Measurements from ENCODE around the gene MISP. TPM values are rescaled to one million over a fixed set of nuclear protein-coding genes. Genes with fewer than 3 reads are reported as not detected.

Gene MISP
- total RNA-seq, 1 experiment from 2014 or later, result 0.70 TPM

DNA sequence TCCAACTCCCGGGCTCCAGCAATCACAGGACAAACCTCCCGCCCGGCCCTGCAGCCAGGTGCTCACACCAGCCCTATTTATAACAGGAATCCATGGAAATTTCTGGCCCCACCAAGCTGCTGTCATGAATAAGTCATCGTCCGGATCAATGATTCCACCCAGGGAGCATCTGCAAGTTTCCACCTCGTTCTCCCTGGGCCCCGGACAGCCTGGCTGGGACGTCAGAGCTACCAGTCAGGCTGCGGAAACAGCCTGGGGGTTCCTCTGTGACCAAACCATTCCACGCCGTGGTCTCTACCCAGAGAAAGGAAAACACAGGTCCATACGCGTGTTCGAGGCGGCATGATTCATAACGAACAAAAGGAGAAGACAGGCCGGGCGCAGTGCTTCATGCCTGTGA lies 25.6 kb downstream of the MISP start:
- ATAC-seq (no peak), DNase-seq (ENCODE audit: low spot score) (no peak)
- Mint-ChIP-seq H3K9me3 (no peaks in the 10 kb centered on the region), H3K4me3 (no peak overlapping the region), H3K4me1 (peaks cover 6% of the 10 kb centered on the region), H3K27ac (no peak overlapping the region), H3K27me3 (ENCODE audit: low read depth) (no peaks in the 10 kb centered on the region), H3K36me3 (no peaks in the 10 kb centered on the region)
- CTCF ChIA-PET, result no interaction called here
- TF ChIP-seq, protein P1, sequence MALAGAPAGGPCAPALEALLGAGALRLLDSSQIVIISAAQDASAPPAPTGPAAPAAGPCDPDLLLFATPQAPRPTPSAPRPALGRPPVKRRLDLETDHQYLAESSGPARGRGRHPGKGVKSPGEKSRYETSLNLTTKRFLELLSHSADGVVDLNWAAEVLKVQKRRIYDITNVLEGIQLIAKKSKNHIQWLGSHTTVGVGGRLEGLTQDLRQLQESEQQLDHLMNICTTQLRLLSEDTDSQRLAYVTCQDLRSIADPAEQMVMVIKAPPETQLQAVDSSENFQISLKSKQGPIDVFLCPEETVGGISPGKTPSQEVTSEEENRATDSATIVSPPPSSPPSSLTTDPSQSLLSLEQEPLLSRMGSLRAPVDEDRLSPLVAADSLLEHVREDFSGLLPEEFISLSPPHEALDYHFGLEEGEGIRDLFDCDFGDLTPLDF (CRISPR knock-in tag; IDR thresholded peaks at IDR 0.05), result no peak
- TF ChIP-seq NFYB (CRISPR knock-in tag; conservative IDR thresholded peaks at IDR 0.05; ENCODE audit: low read depth) (no peak), NFE2L1 (CRISPR knock-in tag; IDR thresholded peaks at IDR 0.05) (no peak)
- TF ChIP-seq, protein P2, sequence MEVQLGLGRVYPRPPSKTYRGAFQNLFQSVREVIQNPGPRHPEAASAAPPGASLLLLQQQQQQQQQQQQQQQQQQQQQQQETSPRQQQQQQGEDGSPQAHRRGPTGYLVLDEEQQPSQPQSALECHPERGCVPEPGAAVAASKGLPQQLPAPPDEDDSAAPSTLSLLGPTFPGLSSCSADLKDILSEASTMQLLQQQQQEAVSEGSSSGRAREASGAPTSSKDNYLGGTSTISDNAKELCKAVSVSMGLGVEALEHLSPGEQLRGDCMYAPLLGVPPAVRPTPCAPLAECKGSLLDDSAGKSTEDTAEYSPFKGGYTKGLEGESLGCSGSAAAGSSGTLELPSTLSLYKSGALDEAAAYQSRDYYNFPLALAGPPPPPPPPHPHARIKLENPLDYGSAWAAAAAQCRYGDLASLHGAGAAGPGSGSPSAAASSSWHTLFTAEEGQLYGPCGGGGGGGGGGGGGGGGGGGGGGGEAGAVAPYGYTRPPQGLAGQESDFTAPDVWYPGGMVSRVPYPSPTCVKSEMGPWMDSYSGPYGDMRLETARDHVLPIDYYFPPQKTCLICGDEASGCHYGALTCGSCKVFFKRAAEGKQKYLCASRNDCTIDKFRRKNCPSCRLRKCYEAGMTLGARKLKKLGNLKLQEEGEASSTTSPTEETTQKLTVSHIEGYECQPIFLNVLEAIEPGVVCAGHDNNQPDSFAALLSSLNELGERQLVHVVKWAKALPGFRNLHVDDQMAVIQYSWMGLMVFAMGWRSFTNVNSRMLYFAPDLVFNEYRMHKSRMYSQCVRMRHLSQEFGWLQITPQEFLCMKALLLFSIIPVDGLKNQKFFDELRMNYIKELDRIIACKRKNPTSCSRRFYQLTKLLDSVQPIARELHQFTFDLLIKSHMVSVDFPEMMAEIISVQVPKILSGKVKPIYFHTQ (CRISPR knock-in tag; IDR thresholded peaks at IDR 0.05), result no peak
- POLR2A ChIA-PET, result interaction anchor here (0.7 kb wide), 1 partner anchor 10 kb away, joined by 3 read pairs; no protein-coding TSS in a partner anchor

DNA sequence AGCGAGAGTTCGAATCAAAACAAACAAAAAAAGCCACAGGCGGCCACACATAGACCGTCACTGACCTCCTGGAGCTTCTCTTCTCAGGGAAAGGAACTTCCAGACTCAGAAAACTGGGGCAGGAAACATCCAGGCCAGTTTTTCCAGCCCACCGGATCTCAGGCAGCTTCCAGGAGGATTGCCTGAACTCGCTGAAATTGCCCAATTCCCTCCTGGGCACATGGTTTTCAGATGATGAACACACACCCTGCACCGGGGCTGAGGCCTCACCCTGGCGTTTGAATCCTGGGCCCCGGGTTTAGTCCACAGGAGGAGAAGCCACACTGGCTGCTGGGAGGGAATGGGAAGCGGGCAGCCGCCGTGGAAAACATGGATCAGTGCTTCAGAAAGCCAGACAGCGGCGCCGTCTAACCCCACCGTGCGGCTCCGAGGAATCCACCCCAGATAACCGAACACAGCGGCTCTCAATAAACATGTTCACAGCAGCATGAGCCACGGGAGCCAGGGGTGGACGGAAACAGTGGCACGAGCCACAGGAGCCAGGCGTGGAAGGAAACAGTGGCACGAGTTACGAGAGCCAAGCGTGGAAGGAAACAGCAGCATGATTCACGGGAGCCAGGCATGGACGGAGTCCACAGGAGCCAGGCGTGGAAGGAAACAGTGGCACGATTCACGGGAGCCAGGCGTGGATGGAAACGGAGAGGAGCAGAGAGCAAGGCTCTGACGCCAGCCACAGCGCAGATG lies 28.2 kb downstream of the MISP start:
- Mint-ChIP-seq H3K4me3 (no peak overlapping the region), H3K4me1 (peaks cover 24% of the 10 kb centered on the region), H3K27ac (no peak overlapping the region), H3K9me3 (no peaks in the 10 kb centered on the region), H3K36me3 (no peaks in the 10 kb centered on the region), H3K27me3 (ENCODE audit: low read depth) (no peaks in the 10 kb centered on the region)
- ATAC-seq (no peak), DNase-seq (ENCODE audit: low spot score) (no peak)
- ChIA-PET POLR2A (no interaction called here), CTCF (no interaction called here)
- TF ChIP-seq, protein P3, sequence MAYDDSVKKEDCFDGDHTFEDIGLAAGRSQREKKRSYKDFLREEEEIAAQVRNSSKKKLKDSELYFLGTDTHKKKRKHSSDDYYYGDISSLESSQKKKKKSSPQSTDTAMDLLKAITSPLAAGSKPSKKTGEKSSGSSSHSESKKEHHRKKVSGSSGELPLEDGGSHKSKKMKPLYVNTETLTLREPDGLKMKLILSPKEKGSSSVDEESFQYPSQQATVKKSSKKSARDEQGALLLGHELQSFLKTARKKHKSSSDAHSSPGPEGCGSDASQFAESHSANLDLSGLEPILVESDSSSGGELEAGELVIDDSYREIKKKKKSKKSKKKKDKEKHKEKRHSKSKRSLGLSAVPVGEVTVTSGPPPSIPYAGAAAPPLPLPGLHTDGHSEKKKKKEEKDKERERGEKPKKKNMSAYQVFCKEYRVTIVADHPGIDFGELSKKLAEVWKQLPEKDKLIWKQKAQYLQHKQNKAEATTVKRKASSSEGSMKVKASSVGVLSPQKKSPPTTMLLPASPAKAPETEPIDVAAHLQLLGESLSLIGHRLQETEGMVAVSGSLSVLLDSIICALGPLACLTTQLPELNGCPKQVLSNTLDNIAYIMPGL (CRISPR knock-in tag; IDR thresholded peaks at IDR 0.05), result no peak
- TF ChIP-seq, protein P4, sequence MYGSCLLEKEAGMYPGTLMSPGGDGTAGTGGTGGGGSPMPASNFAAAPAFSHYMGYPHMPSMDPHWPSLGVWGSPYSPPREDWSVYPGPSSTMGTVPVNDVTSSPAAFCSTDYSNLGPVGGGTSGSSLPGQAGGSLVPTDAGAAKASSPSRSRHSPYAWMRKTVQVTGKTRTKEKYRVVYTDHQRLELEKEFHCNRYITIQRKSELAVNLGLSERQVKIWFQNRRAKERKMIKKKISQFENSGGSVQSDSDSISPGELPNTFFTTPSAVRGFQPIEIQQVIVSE (CRISPR knock-in tag; IDR thresholded peaks at IDR 0.05; ENCODE audit: borderline replicate concordance), result no peak
- TF ChIP-seq, protein P5, sequence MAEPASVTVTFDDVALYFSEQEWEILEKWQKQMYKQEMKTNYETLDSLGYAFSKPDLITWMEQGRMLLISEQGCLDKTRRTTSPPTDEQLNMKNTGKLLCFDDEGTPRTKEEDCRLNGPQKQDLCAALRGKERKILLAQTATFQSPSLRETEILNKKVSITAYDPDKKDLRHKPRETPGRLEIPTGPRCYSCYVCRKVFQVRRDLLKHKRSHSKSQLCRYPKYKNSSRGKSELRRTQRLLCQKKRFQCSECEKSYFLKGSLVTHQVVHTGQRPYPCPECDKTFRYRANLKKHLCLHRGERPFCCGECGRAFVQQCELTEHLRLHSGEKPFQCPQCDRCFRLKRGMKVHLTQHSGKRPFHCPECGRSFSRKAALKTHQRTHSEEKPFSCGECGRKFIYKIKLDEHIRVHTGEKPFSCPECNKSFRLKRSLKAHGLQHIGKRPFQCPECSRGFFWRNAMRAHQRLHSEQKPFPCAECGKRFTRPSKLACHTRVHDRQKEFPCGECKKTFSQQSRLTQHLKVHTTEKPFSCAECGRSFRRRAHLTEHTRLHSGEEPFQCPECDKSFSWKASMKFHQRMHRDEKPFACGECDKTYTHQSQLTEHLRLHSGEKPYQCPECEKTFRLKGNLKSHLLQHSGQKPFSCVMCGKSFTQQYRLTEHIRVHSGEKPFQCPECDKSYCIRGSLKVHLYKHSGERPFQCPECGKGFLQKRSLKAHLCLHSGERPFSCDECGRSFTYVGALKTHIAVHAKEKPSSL (CRISPR knock-in tag; conservative IDR thresholded peaks at IDR 0.05), result no peak
- TF ChIP-seq ZNF138 (CRISPR knock-in tag; conservative IDR thresholded peaks at IDR 0.05), result no peak
- no peak for TF ChIP-seq JUN (CRISPR knock-in tag; IDR thresholded peaks at IDR 0.05)
- TF ChIP-seq TCF7 (CRISPR knock-in tag; IDR thresholded peaks at IDR 0.05; ENCODE audit: low read depth), result no peak
- no peak for TF ChIP-seq ZNF396 (CRISPR knock-in tag; IDR thresholded peaks at IDR 0.05; ENCODE audit: borderline replicate concordance)
- no peak for TF ChIP-seq JAZF1 (CRISPR knock-in tag; IDR thresholded peaks at IDR 0.05)
- TF ChIP-seq, protein P6, sequence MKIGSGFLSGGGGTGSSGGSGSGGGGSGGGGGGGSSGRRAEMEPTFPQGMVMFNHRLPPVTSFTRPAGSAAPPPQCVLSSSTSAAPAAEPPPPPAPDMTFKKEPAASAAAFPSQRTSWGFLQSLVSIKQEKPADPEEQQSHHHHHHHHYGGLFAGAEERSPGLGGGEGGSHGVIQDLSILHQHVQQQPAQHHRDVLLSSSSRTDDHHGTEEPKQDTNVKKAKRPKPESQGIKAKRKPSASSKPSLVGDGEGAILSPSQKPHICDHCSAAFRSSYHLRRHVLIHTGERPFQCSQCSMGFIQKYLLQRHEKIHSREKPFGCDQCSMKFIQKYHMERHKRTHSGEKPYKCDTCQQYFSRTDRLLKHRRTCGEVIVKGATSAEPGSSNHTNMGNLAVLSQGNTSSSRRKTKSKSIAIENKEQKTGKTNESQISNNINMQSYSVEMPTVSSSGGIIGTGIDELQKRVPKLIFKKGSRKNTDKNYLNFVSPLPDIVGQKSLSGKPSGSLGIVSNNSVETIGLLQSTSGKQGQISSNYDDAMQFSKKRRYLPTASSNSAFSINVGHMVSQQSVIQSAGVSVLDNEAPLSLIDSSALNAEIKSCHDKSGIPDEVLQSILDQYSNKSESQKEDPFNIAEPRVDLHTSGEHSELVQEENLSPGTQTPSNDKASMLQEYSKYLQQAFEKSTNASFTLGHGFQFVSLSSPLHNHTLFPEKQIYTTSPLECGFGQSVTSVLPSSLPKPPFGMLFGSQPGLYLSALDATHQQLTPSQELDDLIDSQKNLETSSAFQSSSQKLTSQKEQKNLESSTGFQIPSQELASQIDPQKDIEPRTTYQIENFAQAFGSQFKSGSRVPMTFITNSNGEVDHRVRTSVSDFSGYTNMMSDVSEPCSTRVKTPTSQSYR (CRISPR knock-in tag; IDR thresholded peaks at IDR 0.05), result no peak
- TF ChIP-seq, protein P7, sequence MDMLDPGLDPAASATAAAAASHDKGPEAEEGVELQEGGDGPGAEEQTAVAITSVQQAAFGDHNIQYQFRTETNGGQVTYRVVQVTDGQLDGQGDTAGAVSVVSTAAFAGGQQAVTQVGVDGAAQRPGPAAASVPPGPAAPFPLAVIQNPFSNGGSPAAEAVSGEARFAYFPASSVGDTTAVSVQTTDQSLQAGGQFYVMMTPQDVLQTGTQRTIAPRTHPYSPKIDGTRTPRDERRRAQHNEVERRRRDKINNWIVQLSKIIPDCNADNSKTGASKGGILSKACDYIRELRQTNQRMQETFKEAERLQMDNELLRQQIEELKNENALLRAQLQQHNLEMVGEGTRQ (CRISPR knock-in tag; IDR thresholded peaks at IDR 0.05), result no peak
- TF ChIP-seq, protein P8, sequence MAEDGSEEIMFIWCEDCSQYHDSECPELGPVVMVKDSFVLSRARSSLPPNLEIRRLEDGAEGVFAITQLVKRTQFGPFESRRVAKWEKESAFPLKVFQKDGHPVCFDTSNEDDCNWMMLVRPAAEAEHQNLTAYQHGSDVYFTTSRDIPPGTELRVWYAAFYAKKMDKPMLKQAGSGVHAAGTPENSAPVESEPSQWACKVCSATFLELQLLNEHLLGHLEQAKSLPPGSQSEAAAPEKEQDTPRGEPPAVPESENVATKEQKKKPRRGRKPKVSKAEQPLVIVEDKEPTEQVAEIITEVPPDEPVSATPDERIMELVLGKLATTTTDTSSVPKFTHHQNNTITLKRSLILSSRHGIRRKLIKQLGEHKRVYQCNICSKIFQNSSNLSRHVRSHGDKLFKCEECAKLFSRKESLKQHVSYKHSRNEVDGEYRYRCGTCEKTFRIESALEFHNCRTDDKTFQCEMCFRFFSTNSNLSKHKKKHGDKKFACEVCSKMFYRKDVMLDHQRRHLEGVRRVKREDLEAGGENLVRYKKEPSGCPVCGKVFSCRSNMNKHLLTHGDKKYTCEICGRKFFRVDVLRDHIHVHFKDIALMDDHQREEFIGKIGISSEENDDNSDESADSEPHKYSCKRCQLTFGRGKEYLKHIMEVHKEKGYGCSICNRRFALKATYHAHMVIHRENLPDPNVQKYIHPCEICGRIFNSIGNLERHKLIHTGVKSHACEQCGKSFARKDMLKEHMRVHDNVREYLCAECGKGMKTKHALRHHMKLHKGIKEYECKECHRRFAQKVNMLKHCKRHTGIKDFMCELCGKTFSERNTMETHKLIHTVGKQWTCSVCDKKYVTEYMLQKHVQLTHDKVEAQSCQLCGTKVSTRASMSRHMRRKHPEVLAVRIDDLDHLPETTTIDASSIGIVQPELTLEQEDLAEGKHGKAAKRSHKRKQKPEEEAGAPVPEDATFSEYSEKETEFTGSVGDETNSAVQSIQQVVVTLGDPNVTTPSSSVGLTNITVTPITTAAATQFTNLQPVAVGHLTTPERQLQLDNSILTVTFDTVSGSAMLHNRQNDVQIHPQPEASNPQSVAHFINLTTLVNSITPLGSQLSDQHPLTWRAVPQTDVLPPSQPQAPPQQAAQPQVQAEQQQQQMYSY (CRISPR knock-in tag; IDR thresholded peaks at IDR 0.05), result peak; percentile 92
